CMK (cell line): Measurements from ENCODE around the gene UBLCP1.
"Not testable (repeated sequence)": the region's sequence is repeated elsewhere in the genome, so short reads cannot be mapped to it uniquely, and the experiment has no call there.

Experiments
- DNase-seq: peaks from one replicate; pipeline ENCODE4 v3.0.0-alpha.2; 2010; ENCODE audit warnings: low read depth

UBLCP1 gene

GRCh38 chr5:159252195-159252594 lies 10.9 kb upstream of the UBLCP1 start:
- DNase-seq = no peak

DNA sequence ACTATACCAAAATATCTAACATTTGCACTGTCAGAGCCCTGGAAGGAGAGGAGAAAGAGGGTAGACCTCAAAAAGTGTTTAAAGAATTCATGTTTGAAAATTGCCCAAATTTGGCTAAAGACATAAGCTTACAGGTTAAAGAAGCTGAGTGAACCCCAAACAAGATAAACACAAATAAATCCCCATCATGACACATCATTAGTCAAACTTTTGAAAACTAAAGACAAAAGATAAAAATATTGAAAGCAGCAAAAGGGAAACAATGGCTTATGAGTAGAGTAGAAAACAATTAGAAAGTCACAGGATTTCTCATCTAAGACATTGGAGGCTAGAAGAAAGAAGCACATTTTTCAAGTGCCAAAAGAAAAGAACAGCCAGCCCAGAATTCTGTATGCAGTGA lies 6.1 kb upstream of the UBLCP1 start:
- no peak for DNase-seq

- no peak for DNase-seq
These were observed 5.3 kb upstream of the UBLCP1 start for GRCh38 chr5:159257629-159258283.

GRCh38 chr5:159258361-159258760 lies 4.7 kb upstream of the UBLCP1 start:
- no peak for DNase-seq

DNA sequence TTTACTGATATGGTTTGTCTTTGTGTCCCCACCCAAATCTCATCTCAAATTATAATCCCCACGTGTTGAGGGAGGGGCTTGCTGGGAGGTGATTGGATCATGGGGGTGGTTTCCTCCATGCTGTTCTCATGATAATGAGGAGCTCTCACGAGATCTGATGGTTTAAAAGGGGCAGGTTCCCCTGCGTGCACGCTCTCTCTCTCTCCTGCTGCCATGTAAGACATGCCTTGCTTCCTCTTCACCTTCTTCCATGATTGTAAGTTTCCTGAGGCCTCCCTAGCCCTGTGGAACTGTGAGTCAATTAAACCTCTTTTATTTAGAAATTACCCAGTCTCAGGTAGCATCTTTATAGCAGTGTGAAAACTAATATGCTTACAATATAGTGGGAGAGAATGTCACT lies 2.9 kb upstream of the UBLCP1 start:
- DNase-seq = not testable (repeated sequence)

DNA sequence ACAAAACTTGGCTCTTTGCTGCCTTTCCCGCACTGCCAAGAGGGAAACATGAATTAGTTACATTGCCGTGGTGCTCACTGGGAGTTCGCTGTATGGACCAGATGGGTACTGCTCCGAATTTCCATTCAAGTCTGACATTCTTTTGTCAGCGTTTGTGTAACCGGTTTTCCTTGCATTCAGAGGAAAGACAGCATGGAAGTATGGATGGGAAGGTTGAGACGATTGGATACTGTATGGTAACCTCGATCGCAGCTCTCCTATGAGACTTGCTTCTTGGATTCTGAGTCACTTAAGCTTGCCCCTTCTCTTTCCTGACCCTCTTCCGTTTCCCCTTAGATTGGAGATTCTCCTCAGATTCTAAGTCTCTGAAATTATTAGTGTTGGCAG lies 625 bp upstream of the UBLCP1 start:
- no peak for DNase-seq

DNA sequence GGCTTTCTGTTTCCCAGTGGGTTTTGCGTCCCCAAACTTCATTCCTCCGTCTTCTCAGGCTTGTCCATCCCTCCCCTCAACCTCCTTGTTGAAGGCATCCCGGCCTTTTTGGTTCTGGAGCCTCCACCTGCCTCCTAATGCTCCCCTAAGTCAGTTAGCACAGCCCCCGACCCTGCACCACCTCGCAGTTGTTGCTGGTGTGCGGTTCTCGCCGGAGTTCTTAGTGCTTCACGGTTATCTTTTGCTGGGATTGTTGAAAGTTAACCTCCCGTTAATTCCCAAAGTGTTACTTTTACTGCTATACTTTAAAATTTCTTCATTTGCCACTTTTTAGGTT lies 447 bp downstream of the UBLCP1 start:
- DNase-seq = no peak

- DNase-seq = not testable (repeated sequence)
These were observed 3.7 kb downstream of the UBLCP1 start for GRCh38 chr5:159266764-159267163.

DNA sequence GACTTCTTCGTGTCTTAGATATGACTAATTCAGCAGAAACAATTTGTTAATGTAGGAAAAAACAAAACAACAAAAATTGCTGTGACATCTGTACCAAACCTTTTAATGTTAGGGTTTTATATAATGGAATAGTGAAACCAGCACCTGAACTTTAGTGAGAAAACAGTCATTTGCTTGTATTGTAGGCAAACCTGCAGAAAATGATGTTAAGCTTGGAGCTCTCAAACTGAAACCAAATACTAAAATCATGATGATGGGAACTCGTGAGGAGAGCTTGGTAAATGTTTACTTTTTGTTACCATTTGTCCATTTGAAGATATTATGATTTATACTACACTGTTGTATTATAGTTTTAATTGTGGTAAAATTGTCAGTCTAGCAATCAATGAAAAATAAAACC lies 6.6 kb downstream of the UBLCP1 start:
- DNase-seq = no peak

DNA sequence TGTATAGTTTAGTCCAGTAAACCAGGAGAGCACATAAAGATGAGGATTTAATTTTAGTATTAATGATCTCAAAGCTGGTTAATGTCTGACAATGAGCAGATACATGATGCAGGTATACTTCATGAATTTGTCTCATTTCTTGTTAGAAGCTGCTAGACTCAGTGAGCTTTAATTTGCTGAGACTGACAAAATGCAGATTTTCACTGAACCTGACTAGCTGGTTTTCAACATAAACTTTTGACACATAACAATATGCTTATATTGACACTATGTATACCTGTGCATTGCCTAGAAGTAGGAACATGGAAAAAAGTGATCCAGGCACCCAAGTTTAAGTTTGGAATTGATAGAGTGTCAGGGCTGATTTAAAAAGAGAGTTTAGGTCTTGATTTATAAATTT lies 10.8 kb downstream of the UBLCP1 start:
- DNase-seq = no peak

DNA sequence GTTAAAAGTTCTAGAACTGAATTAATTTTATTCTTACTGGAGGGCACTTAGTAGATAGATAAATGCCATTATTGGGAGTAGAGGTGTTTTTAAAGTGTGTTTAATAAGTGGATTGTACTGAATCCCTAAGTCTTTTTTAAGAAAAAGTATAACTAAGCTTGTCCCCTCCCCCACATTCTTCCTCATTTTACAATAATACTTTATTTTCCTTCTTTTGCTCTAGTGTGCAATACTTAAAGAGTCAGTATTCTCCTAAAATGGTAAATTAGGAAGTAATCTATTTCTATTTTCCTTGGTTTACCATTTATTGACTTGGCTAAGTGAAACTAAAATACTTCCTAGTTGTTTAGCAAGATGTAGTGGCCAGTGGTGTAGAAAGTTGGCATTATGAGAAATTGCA lies 11.6 kb downstream of the UBLCP1 start:
- DNase-seq = no peak

DNA sequence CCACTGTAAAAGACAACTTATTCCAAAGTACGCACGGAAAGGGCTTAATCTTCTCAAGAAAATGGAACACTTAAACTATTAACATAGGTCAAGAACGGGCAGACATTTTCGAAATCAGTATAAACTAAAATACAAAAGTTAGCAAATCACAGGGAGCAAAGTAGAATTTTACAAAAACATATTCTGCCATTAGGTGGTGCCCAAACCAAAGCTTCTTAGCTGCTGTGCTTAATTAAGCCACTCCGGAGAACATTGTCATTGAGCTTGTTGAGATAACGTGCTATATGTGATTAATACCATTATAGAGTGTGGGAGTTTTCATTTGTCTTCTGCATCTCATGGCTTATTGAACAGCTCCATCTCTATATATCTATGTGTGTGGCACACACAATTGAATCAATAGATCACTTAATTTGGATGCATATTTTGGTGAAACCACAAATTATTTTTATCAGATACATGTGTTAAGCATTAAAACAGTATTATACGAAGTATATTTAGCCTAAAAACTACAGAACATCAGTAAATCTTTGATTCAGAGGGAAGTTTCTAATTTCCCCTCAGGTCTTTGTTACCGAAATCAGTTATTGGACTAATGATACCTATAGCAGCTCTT lies 23.4 kb downstream of the UBLCP1 start:
- DNase-seq = no peak

- no peak for DNase-seq
These were observed 27.7 kb downstream of the UBLCP1 start for GRCh38 chr5:159290741-159291140.

DNA sequence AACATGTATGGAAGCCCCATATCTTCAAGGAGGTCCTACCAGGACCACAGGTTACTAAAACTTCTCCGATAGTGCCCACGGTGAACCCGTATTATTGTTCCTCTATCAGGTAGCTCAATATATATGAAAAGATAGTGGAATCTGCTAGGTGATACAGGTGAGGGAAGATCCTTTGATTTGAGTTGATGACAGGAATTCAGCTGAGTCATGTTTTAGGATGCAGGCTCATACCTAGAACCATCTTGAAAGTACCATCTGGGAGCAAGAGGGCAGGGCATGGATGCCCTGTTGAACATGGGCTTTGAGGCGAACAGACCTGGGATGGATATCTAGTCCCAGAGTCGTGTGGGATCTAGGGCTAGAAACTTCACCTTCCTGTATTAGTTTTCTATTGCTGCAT lies 31.8 kb downstream of the UBLCP1 start:
- DNase-seq = no peak

DNA sequence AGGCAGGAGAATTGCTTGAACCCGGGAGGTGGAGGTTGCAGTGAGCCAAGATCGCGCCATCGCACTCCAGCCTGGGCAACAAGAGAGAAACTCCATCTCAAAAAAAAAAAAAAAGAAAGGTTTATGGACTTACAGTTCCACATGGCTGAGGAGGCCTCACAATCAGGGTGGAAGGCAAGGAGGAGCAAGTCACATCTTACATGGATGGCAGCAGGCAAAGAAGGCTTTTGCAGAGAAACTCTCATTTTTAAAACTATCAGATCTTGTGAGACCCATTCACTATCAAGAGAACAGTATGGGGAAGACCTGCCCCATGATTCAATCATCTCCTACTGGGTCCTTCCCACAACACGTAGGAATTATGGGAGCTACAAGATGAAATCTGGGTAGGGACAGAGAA lies 34.2 kb downstream of the UBLCP1 start:
- not testable (repeated sequence) for DNase-seq

GRCh38 chr5:159301466-159301865 lies 38.4 kb downstream of the UBLCP1 start:
- DNase-seq = no peak

- DNase-seq = not testable (repeated sequence)
These were observed 39.1 kb downstream of the UBLCP1 start for GRCh38 chr5:159301929-159302860.

DNA sequence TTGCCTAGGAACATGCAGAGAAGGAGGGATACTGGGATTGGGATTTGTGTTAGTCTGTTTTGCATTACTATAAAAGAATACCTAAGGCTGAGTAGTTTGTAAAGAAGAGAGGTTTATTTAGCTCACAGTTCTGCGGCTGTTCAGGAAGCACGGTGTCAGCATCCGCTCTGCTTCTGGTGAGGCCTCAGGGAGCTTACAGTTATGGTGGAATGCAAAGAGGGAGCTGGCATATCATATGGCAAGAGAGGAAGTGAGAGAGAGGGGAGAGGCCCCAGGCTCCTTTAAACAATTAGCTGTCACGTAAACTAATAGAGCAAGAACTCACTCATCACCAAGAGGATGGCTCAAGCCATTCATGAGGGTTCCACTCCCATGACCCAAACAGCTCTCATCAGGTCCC lies 40.2 kb downstream of the UBLCP1 start:
- no peak for DNase-seq

GRCh38 chr5:159304961-159305595 lies 42.0 kb downstream of the UBLCP1 start:
- no peak for DNase-seq

GRCh38 chr5:159309689-159310433 lies 46.8 kb downstream of the UBLCP1 start:
- no peak for DNase-seq

- DNase-seq = no peak
These were observed 47.4 kb downstream of the UBLCP1 start for GRCh38 chr5:159310511-159310910.

- no peak for DNase-seq
These were observed 48.0 kb downstream of the UBLCP1 start for GRCh38 chr5:159311063-159311462.
